SK-N-SH treated with all-trans-retinoic acid at 6 μM for 48 hours (cell line): ENCODE results near the gene DMAP1.

Experiments used
- ATAC-seq: fragments of 200-7000 bp; cut with Tn5 transposase; 3 replicates; pipeline ENCODE4 v1.9.1; 2020; ENCODE audit warnings: mild to moderate bottlenecking, moderate library complexity
- BACH2 ChIP-seq: fragments of 250-450 bp; sonication (Bioruptor Pico); IDR thresholded peaks from 2 replicates; pipeline ENCODE4 v1.9.0; 2021; ENCODE audit warnings: mild to moderate bottlenecking, borderline replicate concordance
- CREB5 ChIP-seq: fragments of 250-450 bp; sonication (Bioruptor Pico); IDR thresholded peaks from 2 replicates; pipeline ENCODE4 v1.5.1; 2020; ENCODE audit warnings: low read depth, mild to moderate bottlenecking, moderate library complexity
- CSDC2 ChIP-seq: fragments of 250-450 bp; sonication (Bioruptor Pico); IDR thresholded peaks from 2 replicates; pipeline ENCODE4 v1.5.0; 2020; ENCODE audit warnings: mild to moderate bottlenecking, moderate library complexity
- CSRNP3 ChIP-seq: fragments of 250-450 bp; sonication (Bioruptor Pico); IDR thresholded peaks from 2 replicates; pipeline ENCODE4 v1.5.1; 2021; ENCODE audit warnings: mild to moderate bottlenecking, moderate library complexity
- ESRRG ChIP-seq: fragments of 250-450 bp; sonication (Bioruptor Pico); IDR thresholded peaks from 2 replicates; pipeline ENCODE4 v1.6.1; 2021; ENCODE audit warnings: mild to moderate bottlenecking
- GLIS3 ChIP-seq: fragments of 250-450 bp; sonication (Bioruptor Pico); IDR thresholded peaks from 2 replicates; pipeline ENCODE4 v1.5.0; 2020; ENCODE audit warnings: mild to moderate bottlenecking, moderate library complexity
- ISL1 ChIP-seq: fragments of 250-450 bp; sonication (Bioruptor Pico); IDR thresholded peaks from 2 replicates; pipeline ENCODE4 v2.1.2; 2022; ENCODE audit warnings: mild to moderate bottlenecking, moderate library complexity
- OSR1 ChIP-seq: fragments of 250-450 bp; sonication (Bioruptor Pico); IDR thresholded peaks from 2 replicates; pipeline ENCODE4 v1.8.0; 2022; ENCODE audit warnings: moderate library complexity, mild to moderate bottlenecking, inconsistent platforms
- PATZ1 ChIP-seq: fragments of 250-450 bp; sonication (Bioruptor Pico); IDR thresholded peaks from 2 replicates; pipeline ENCODE4 v1.8.0; 2020; ENCODE audit warnings: mild to moderate bottlenecking, moderate library complexity, borderline replicate concordance
- PPARA ChIP-seq: fragments of 250-450 bp; sonication (Bioruptor Pico); IDR thresholded peaks from 2 replicates; pipeline ENCODE4 v1.5.0; 2020; ENCODE audit warnings: mild to moderate bottlenecking, borderline replicate concordance
- RARB ChIP-seq: fragments of 250-450 bp; sonication (Bioruptor Pico); IDR thresholded peaks from 2 replicates; pipeline ENCODE4 v1.8.0; 2021; ENCODE audit warnings: mild to moderate bottlenecking, moderate library complexity
- TCF4 ChIP-seq: fragments of 250-450 bp; sonication (Bioruptor Pico); IDR thresholded peaks from 2 replicates; pipeline ENCODE4 v1.8.0; 2021; ENCODE audit warnings: mild to moderate bottlenecking, moderate library complexity, borderline replicate concordance
- TSHZ2 ChIP-seq: fragments of 250-450 bp; sonication (Bioruptor Pico); IDR thresholded peaks from 2 replicates; pipeline ENCODE4 v1.5.0; 2020; ENCODE audit warnings: mild to moderate bottlenecking, moderate library complexity
- ZC3H10 ChIP-seq: fragments of 250-450 bp; sonication (Bioruptor Pico); IDR thresholded peaks from 2 replicates; pipeline ENCODE4 v1.5.1; 2021; ENCODE audit warnings: mild to moderate bottlenecking, moderate library complexity
- ZFP3 ChIP-seq: fragments of 250-450 bp; sonication (Bioruptor Pico); IDR thresholded peaks from 2 replicates; pipeline ENCODE4 v1.5.0; 2020; ENCODE audit warnings: mild to moderate bottlenecking, moderate library complexity
- ZNF70 ChIP-seq: fragments of 450-650 bp; formaldehyde crosslinking; IDR thresholded peaks from 2 replicates; pipeline ENCODE4 v1.5.0; 2020; ENCODE audit warnings: mild to moderate bottlenecking, moderate library complexity
- ZNF8 ChIP-seq: fragments of 450-650 bp; formaldehyde crosslinking; IDR thresholded peaks from 2 replicates; pipeline ENCODE4 v1.5.0; 2020; ENCODE audit warnings: mild to moderate bottlenecking, moderate library complexity

Gene DMAP1

GRCh38 chr1:44213222-44214112 lies at the start of gene DMAP1:
Gene DMAP1 (plus strand): TSS chr1:44213471. CDS start chr1:44213754, 283 bp downstream.
- no peak for TF ChIP-seq TCF4
- no peak for TF ChIP-seq BACH2 (CRISPR knock-in tag)
- TF ChIP-seq GLIS3 (CRISPR knock-in tag), result 0 out of 2 replicates have a peak, but pooled peaks have one; percentile 31
- no peak for TF ChIP-seq CREB5 (CRISPR knock-in tag)
- peak; percentile 67; the same call in 1 of the 2 replicates for TF ChIP-seq CSDC2 (CRISPR knock-in tag)
- no peak for TF ChIP-seq ESRRG (CRISPR knock-in tag)
- TF ChIP-seq ZFP3 (CRISPR knock-in tag), result peak; percentile 67; the same call in 1 of the 2 replicates
- TF ChIP-seq TSHZ2 (CRISPR knock-in tag), result 0 out of 2 replicates have a peak, but pooled peaks have one; percentile 56
- TF ChIP-seq ZNF8 (CRISPR knock-in tag), result no peak
- peak; percentile 75; the same call in 1 of the 2 replicates for TF ChIP-seq PPARA
- peak; percentile 63; the same call in 1 of the 2 replicates for TF ChIP-seq PATZ1 (CRISPR knock-in tag)
- TF ChIP-seq RARB (CRISPR knock-in tag), result no peak

GRCh38 chr1:44168520-44169098 lies 44.7 kb upstream of the DMAP1 start:
- TF ChIP-seq TCF4 (no peak), ZFP3 (CRISPR knock-in tag) (no peak), PATZ1 (CRISPR knock-in tag) (no peak), CSRNP3 (CRISPR knock-in tag) (no peak), OSR1 (CRISPR knock-in tag) (no peak), TSHZ2 (CRISPR knock-in tag) (no peak), ZC3H10 (no peak), CREB5 (CRISPR knock-in tag) (no peak), PPARA (no peak), ZNF8 (CRISPR knock-in tag) (no peak), ESRRG (CRISPR knock-in tag) (no peak), ZNF70 (no peak), ISL1 (CRISPR knock-in tag) (no peak), BACH2 (CRISPR knock-in tag) (no peak), CSDC2 (CRISPR knock-in tag) (no peak)
- TF ChIP-seq, all 23 proteins: peak for 0
- no peak for ATAC-seq

More at GRCh38 chr1:44213222-44214112, at the start of gene DMAP1:
- ATAC-seq, result peak; percentile 92
